GM23338 (cell line): Measurements from ENCODE around the gene FLOT2.
A peak's percentile ranks its signal among the peaks of the same experiment; 100 is the strongest.

ENCODE experiments used
- CREB1 ChIP-seq: fragments of 250-450 bp; sonication (Bioruptor Pico); IDR thresholded peaks from 2 replicates; pipeline ENCODE4 v1.5.0; 2020; ENCODE audit warnings: low read depth, mild to moderate bottlenecking, moderate library complexity
- CTCF ChIP-seq, 2 experiments: fragments of 200-600 bp in 1 of 2; sonication (generic) in 1 of 2; conservative IDR thresholded peaks; 2 replicates each; pipeline versions ENCODE4 v1.5.1 to v1.6.1; 2016 to 2017; ENCODE audit warnings: antibody characterized with exemption in 2 of 2, low read depth in 2 of 2, mild to moderate bottlenecking in 2 of 2, moderate library complexity in 1 of 2
- EZH2 ChIP-seq: fragments of 200-600 bp; sonication (generic); IDR thresholded peaks from one replicate; pipeline ENCODE4 v1.8.0; 2017; ENCODE audit warnings: antibody characterized with exemption, mild to moderate bottlenecking, low read depth; ENCODE audit not compliant: unreplicated experiment
- EZH2phosphoT487 ChIP-seq: fragments of 200-600 bp; sonication (generic); IDR thresholded peaks from one replicate; pipeline ENCODE4 v1.8.1; 2018; ENCODE audit warnings: antibody characterized with exemption; ENCODE audit not compliant: unreplicated experiment
- JUNB ChIP-seq: IDR thresholded peaks from one replicate; pipeline ENCODE4 v1.6.1; 2016; ENCODE audit warnings: antibody characterized with exemption; ENCODE audit not compliant: unreplicated experiment
- NANOG ChIP-seq: IDR thresholded peaks from 2 replicates; pipeline ENCODE4 v1.6.1; 2016; ENCODE audit warnings: antibody characterized with exemption, borderline replicate concordance
- POLR2AphosphoS5 ChIP-seq: IDR thresholded peaks from 2 replicates; pipeline ENCODE4 v1.6.1; 2016; ENCODE audit warnings: antibody characterized with exemption, low read depth
- REST ChIP-seq: IDR thresholded peaks from one replicate; pipeline ENCODE4 v1.6.1; 2018; ENCODE audit warnings: antibody characterized with exemption; ENCODE audit not compliant: unreplicated experiment
- ZNF331 ChIP-seq: fragments of 250-450 bp; sonication (Bioruptor Pico); IDR thresholded peaks from 2 replicates; pipeline ENCODE4 v1.5.0; 2020; ENCODE audit warnings: low read depth, mild to moderate bottlenecking, moderate library complexity

- no peak for TF ChIP-seq JUNB
- TF ChIP-seq CTCF (conservative IDR thresholded peaks at IDR 0.05; ENCODE audit: low read depth in 2 of 2): no peak
- no peak for TF ChIP-seq EZH2phosphoT487
- TF ChIP-seq EZH2: no peak
- TF ChIP-seq REST: no peak
- no peak; the same call in 1 of the 2 replicates for TF ChIP-seq CREB1 (CRISPR knock-in tag)
- peak; percentile 78 for TF ChIP-seq POLR2AphosphoS5
- peak; percentile 43; the same call in 1 of the 2 replicates for TF ChIP-seq NANOG
- no peak for TF ChIP-seq ZNF331
These were observed 42.8 kb downstream of the FLOT2 start, which contains the start of gene ERAL1 for GRCh38 chr17:28854457-28855335.
